Stimulated activated naive CD4-positive, alpha-beta T cell treated with Interleukin-2 at 50 U/mL for 16 hours (primary cell): Measurements from ENCODE around the gene TNXB.
"Not testable (repeated sequence)": the region's sequence is repeated elsewhere in the genome, so short reads cannot be mapped to it uniquely, and the experiment has no call there.

ENCODE experiments used
- DNase-seq: peaks from one replicate; lab custom pipeline; 2025; lab: John Stamatoyannopoulos, UW

TNXB gene

GRCh38 chr6:32109114-32109764 lies at the start of gene TNXB:
Gene TNXB (minus strand): TSS chr6:32109338. CDS start chr6:32098198, 11,140 bp downstream.
- no peak for DNase-seq

GRCh38 chr6:32158052-32158451 lies 48.9 kb upstream of the TNXB start:
- DNase-seq: no peak

GRCh38 chr6:32156891-32157290 lies 47.8 kb upstream of the TNXB start:
- DNase-seq: no peak

- DNase-seq: peak; percentile 41
These were observed 45.5 kb upstream of the TNXB start for GRCh38 chr6:32154514-32155161.

GRCh38 chr6:32153564-32154513 lies 44.7 kb upstream of the TNXB start, which contains the start of gene PPT2:
Gene PPT2 (plus strand): TSS chr6:32154141. CDS start chr6:32154595, 454 bp downstream.
- peak; percentile 61 for DNase-seq

GRCh38 chr6:32152769-32153563 lies 43.8 kb upstream of the TNXB start:
- DNase-seq: no peak

GRCh38 chr6:32151863-32152768 lies 43.0 kb upstream of the TNXB start, which contains the start of gene PRRT1:
Gene PRRT1 (minus strand): TSS chr6:32151939. CDS start chr6:32151827, 112 bp downstream.
- no peak for DNase-seq

GRCh38 chr6:32151181-32151862 lies 42.2 kb upstream of the TNXB start:
- no peak for DNase-seq

GRCh38 chr6:32149932-32150870 lies 41.1 kb upstream of the TNXB start:
- DNase-seq: no peak

GRCh38 chr6:32149092-32149755 lies 40.1 kb upstream of the TNXB start:
- DNase-seq: no peak

GRCh38 chr6:32148289-32149091 lies 39.4 kb upstream of the TNXB start:
- peak; percentile 45 for DNase-seq

- no peak for DNase-seq
These were observed 38.4 kb upstream of the TNXB start for GRCh38 chr6:32147401-32148132.

- no peak for DNase-seq
These were observed 37.5 kb upstream of the TNXB start for GRCh38 chr6:32146687-32147086.

GRCh38 chr6:32146287-32146686 lies 37.1 kb upstream of the TNXB start:
- no peak for DNase-seq

GRCh38 chr6:32144238-32144637 lies 35.1 kb upstream of the TNXB start:
- DNase-seq: not testable (repeated sequence)

- DNase-seq: no peak
These were observed 31.4 kb upstream of the TNXB start for GRCh38 chr6:32140420-32141046.
